HG03558 (cell line): ENCODE measurements around the gene RHOA.
"Not testable (repeated sequence)": the region's sequence is repeated elsewhere in the genome, so short reads cannot be mapped to it uniquely, and the experiment has no call there.

ENCODE experiments used
- ATAC-seq: cut with Tn5 transposase; IDR thresholded peaks from one replicate; pipeline ENCODE4 v1.9.1; 2021; ENCODE audit warnings: moderate number of reproducible peaks; ENCODE audit not compliant: unreplicated experiment; ENCODE audit errors: extremely low read depth

Gene RHOA

GRCh38 chr3:49333091-49333490 lies 78.7 kb downstream of the RHOA start:
- ATAC-seq: no peak

GRCh38 chr3:49329186-49329585 lies 82.6 kb downstream of the RHOA start:
- no peak for ATAC-seq

- ATAC-seq: not testable (repeated sequence)
These were observed 83.4 kb downstream of the RHOA start for GRCh38 chr3:49328350-49328749.

- ATAC-seq: no peak
These were observed 84.3 kb downstream of the RHOA start for GRCh38 chr3:49327485-49327884.

GRCh38 chr3:49324768-49325167 lies 87.0 kb downstream of the RHOA start:
- ATAC-seq: no peak

GRCh38 chr3:49316696-49317457 lies 94.9 kb downstream of the RHOA start:
- no peak for ATAC-seq

GRCh38 chr3:49313896-49314688 lies 97.7 kb downstream of the RHOA start:
- ATAC-seq: no peak

- ATAC-seq: no peak
These were observed 100.5 kb downstream of the RHOA start for GRCh38 chr3:49311283-49311682.

GRCh38 chr3:49310677-49311076 lies 101.1 kb downstream of the RHOA start:
- no peak for ATAC-seq
